Activated CD8-positive, alpha-beta memory T cell treated with anti-CD3 and anti-CD28 coated beads for 36 hours (primary cell): ENCODE measurements around the gene ZBTB4. TPM values are rescaled to one million over a fixed set of nuclear protein-coding genes. Genes with fewer than 3 reads are reported as not detected.

Experiments
- CTCF ChIA-PET: fragments of 350-600 bp; sonication (Branson Sonifier 250); formaldehyde crosslinking; loops from one replicate; lab custom pipeline; 2021; ENCODE audit warnings: antibody characterized with exemption; lab: Charles Lee
- POLR2A ChIA-PET: fragments of 350-600 bp; sonication (Branson Sonifier 250); formaldehyde crosslinking; loops from one replicate; lab custom pipeline; 2021; ENCODE audit warnings: antibody characterized with exemption; lab: Charles Lee
- total RNA-seq, 2 experiments: library from RNA; stranded (reverse); gene quantifications; one replicate each; pipeline ENCODE4 v1.2.3, GENCODE V29; 2021

Gene ZBTB4
- total RNA-seq, 2 experiments from 2014 or later, result 17.6 to 17.7 TPM

GRCh38 chr17:7437950-7438614 is 41.3 kb downstream of the ZBTB4 start:
- CTCF ChIA-PET, result interaction anchor here (0.7 to 2.3 kb wide), 5 partner anchors 38 to 123 kb away, joined by 3 to 11 read pairs (median 6); no protein-coding TSS in a partner anchor

DNA sequence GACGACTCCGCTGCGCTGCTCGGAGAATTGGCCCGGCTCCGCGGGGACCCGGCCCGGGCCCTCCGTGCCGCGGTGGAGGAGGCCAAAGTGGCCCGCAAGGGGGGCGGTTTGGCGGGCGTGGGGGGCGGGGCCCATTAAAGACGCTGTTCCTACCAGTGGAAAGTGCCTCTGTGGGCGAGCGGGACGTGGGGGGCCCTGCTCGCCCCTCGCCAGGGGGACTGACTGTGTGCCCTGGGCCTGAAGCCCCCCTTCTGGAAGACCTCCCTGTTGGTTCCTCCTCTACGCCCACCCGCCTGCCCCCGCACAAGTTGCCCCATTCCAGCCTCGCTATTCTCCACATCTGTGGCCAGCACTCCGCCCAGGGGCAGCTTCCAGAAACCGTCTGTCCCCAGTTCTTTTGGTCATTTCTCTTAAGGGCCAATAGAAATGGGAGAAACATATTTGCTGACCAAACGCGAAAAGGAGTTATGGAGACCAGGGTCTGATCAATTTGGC is 42.0 kb downstream of the ZBTB4 start:
- ChIA-PET POLR2A (interaction anchor here (0.6 to 1.2 kb wide), 5 partner anchors 17 to 252 kb away, joined by 3 to 11 read pairs (median 3); no protein-coding TSS in a partner anchor), CTCF (interaction anchor here (0.6 to 4.4 kb wide), 34 partner anchors 10 to 280 kb away, joined by 3 to 34 read pairs (median 4); partner anchors contain the start of genes ACAP1, DNAH2, MPDU1 and SENP3)

More at GRCh38 chr17:7437950-7438614, 41.3 kb downstream of the ZBTB4 start:
- POLR2A ChIA-PET, result interaction anchor here (0.8 kb wide), 1 partner anchor 35 kb away, joined by 3 read pairs; no protein-coding TSS in a partner anchor

GRCh38 chr17:7436556-7437368 is 42.7 kb downstream of the ZBTB4 start:
- POLR2A ChIA-PET, result interaction anchor here (0.6 to 2.4 kb wide), 12 partner anchors 18 to 253 kb away, joined by 3 to 11 read pairs (median 4); partner anchors contain the start of genes MPDU1, POLR2A, SOX15 and TMEM256

DNA sequence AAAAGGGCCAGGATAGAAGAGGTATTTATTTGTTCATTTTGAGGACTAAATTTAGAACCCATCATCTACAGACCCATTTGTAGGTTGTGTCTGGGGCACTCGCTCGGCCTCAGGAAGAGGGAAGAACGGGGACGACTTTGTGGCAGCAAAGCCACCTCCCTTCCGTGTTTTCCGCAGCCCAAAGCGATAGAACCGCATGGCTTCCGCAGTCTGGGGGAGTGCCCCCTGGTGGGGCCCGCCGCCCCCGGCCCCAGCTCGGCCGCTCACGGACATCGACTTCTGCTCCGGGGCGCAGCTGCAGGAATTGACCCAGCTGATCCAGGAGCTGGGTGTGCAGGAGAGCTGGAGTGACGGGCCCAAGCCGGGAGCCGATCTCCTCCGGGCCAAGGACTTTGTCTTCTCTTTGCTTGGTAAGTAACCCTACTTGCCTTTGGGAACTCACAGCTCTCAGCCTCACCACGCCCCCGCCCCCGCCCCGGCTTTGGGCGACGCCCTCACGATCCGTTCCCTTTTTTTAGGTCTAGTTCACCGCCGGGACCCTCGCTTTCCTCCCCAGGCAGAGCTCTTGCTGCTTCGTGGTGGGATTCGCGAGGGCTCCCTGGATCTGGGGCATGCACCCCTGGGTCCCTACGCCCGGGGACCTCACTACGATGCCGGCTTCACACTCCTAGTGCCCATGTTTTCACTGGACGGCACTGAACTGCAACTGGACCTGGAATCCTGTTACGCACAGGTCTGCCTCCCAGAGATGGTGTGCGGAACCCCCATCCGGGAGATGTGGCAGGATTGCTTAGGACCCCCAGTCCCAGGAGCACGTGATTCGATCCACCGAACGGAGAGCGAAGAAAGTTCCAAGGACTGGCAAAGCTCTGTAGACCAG is 43.5 kb downstream of the ZBTB4 start:
- POLR2A ChIA-PET, result interaction anchor here (1.0 to 2.4 kb wide), 8 partner anchors 32 to 153 kb away, joined by 3 to 10 read pairs (median 4); partner anchors contain the start of genes MPDU1, POLR2A, SOX15 and TMEM256
- CTCF ChIA-PET, result interaction anchor here (1.0 to 4.4 kb wide), 24 partner anchors 10 to 282 kb away, joined by 3 to 34 read pairs (median 5); partner anchors contain the start of genes CHRNB1, DNAH2, MPDU1 and PLSCR3

More at GRCh38 chr17:7436556-7437368, 42.7 kb downstream of the ZBTB4 start:
- CTCF ChIA-PET, result interaction anchor here (0.6 to 4.4 kb wide), 40 partner anchors 9 to 417 kb away, joined by 3 to 34 read pairs (median 4); partner anchors contain the start of genes ACAP1, CHRNB1, DNAH2 and MPDU1

GRCh38 chr17:7432296-7432695 is 47.1 kb downstream of the ZBTB4 start:
- CTCF ChIA-PET, result interaction anchor here (0.8 to 2.3 kb wide), 2 partner anchors 28 to 76 kb away, joined by 9 to 12 read pairs; partner anchors contain the start of genes TMEM256 and TMEM95

DNA sequence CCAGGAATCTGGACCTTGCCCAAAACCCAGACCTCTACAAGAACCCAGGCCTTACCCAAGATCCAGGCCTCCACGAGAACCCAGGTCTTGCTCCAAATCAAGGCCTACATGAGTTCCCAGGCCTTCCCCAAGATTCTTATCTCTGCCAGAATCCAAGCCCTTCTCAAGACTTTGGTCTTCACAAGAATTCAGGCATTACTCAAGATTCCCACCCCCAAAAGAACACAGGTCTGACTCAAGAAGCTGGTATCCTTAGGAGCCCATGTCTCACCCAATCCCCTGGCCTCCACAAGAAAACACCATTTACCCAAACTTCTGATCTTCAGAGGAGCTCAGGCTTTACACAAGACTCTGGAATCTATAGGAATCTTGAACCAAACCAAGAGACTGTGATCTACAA is 48.2 kb downstream of the ZBTB4 start:
- POLR2A ChIA-PET, result no interaction called here
- CTCF ChIA-PET, result interaction anchor here (2.3 kb wide), 1 partner anchor 75 kb away, joined by 12 read pairs; the partner anchor contains the start of gene TMEM95

More at GRCh38 chr17:7432296-7432695, 47.1 kb downstream of the ZBTB4 start:
- POLR2A ChIA-PET, result no interaction called here

DNA sequence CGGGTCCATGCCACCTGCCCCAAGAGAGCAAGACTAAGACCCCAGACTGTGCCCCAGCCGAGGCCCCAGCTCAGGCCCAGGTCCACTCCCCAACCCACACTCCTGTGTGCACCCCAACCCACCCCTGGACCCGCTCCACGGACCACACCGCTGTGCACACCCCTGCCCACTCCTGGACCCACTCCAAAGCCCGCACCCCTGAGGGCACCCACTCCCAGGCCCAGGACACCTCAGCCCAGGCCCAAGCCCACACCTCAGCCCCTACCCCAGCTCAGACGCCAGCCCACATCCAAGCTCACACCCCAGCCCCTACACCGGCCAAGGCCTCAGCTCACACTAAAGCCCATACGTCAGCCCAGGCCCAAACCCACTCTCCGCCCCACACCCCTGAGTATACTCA is 49.7 kb downstream of the ZBTB4 start:
- ChIA-PET CTCF (no interaction called here), POLR2A (interaction anchor here (0.5 kb wide), 1 partner anchor 109 kb away, joined by 3 read pairs; no protein-coding TSS in a partner anchor)

DNA sequence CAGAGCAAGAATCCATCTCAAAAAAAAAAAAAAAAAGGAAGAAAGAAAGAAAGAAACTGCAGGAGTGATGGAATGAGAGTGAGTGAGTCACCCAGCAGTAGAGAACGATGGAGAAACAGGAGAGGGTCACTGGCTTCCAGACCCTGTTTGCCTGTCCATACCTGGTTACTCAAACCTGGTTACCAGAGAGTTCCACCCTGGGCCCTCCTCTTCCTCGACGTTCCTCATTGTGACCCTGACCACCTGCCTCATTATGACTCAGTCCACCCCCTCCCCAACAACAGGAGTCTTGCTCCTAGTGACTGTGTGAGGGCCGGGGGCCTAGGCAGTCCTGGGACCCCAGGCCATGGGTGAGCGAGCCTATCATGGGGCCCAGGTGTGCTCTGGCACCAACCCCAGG is 50.9 kb downstream of the ZBTB4 start, which contains the start of gene SPEM3:
Gene SPEM3, plus strand, starts transcription at position 301 of the 400 bp plus-strand sequence. Its CDS starts 46 bp downstream, at position 347.
- ChIA-PET POLR2A (no interaction called here), CTCF (interaction anchor here (0.8 kb wide), 1 partner anchor 132 kb away, joined by 4 read pairs; no protein-coding TSS in a partner anchor)

GRCh38 chr17:7427549-7427948 is 51.9 kb downstream of the ZBTB4 start:
- POLR2A ChIA-PET, result no interaction called here

DNA sequence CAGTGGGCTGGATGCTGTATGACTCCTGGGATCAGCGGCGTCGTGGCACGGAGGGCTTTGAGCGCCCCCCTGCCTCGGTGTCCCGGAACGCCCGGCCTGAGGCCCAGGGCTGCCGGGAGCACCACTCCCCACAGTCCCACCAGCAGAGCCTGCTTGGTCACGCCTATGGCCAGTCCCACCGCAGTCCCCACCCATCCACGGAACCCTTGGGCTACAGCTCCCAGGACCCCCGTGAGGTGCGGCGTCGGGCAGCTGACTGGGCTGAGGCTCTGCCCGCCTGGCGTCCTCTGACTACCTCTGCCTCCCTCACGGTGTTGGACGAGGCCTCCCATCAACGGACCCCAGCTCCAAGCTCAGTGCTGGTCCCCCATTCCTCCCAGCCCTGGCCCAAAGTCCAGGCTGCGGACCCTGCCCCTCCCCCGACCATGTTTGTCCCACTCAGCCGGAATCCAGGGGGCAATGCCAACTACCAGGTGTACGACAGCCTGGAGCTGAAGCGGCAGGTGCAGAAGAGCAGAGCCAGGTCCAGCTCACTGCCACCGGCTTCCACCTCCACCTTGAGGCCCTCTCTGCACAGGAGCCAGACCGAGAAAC is 52.4 kb downstream of the ZBTB4 start:
- CTCF ChIA-PET, result interaction anchor here (1.1 kb wide), 1 partner anchor 71 kb away, joined by 3 read pairs; no protein-coding TSS in a partner anchor
- POLR2A ChIA-PET, result no interaction called here

More at GRCh38 chr17:7427549-7427948, 51.9 kb downstream of the ZBTB4 start:
- CTCF ChIA-PET, result interaction anchor here (1.1 kb wide), 1 partner anchor 71 kb away, joined by 3 read pairs; no protein-coding TSS in a partner anchor

GRCh38 chr17:7426203-7426863 is 53.1 kb downstream of the ZBTB4 start:
- ChIA-PET POLR2A (no interaction called here), CTCF (interaction anchor here (0.6 to 1.4 kb wide), 2 partner anchors 10 to 270 kb away, joined by 4 to 7 read pairs; no protein-coding TSS in a partner anchor)

GRCh38 chr17:7425756-7426155 is 53.7 kb downstream of the ZBTB4 start:
- CTCF ChIA-PET, result interaction anchor here (1.4 kb wide), 1 partner anchor 11 kb away, joined by 7 read pairs; no protein-coding TSS in a partner anchor
- POLR2A ChIA-PET, result interaction anchor here (0.5 to 0.6 kb wide), 2 partner anchors 13 to 25 kb away, joined by 3 to 7 read pairs; no protein-coding TSS in a partner anchor

GRCh38 chr17:7425316-7425715 is 54.1 kb downstream of the ZBTB4 start, which contains the start of gene SPEM2:
Gene SPEM2 (plus strand): TSS chr17:7425616. CDS start chr17:7425689, 73 bp downstream.
- POLR2A ChIA-PET, result interaction anchor here (0.5 to 0.6 kb wide), 2 partner anchors 13 to 25 kb away, joined by 3 to 7 read pairs; no protein-coding TSS in a partner anchor

DNA sequence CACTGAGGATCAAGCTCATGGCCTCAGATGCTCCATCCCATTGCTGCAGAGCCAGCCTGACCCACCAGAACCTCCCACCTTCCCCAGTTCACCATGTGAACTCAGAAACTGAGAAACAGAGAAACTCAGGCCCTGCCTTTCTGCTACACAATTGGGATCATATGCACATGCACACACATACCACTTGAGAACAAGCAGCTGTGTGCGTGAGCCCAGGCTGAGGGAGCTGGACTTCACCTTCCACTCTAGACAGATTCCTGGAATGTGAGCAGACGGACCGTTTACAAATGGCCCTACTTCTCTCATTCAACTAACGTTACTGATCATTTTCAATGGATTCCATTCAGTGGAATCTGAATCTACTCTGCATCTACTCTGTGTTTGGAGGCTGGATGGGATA is 55.8 kb downstream of the ZBTB4 start:
- ChIA-PET CTCF (interaction anchor here (0.8 to 0.9 kb wide), 2 partner anchors 13 to 87 kb away, joined by 3 to 4 read pairs; partner anchors contain the start of gene ACAP1), POLR2A (no interaction called here)

More at GRCh38 chr17:7425316-7425715, 54.1 kb downstream of the ZBTB4 start, which contains the start of gene SPEM2:
- CTCF ChIA-PET, result interaction anchor here (1.4 kb wide), 1 partner anchor 11 kb away, joined by 7 read pairs; no protein-coding TSS in a partner anchor

DNA sequence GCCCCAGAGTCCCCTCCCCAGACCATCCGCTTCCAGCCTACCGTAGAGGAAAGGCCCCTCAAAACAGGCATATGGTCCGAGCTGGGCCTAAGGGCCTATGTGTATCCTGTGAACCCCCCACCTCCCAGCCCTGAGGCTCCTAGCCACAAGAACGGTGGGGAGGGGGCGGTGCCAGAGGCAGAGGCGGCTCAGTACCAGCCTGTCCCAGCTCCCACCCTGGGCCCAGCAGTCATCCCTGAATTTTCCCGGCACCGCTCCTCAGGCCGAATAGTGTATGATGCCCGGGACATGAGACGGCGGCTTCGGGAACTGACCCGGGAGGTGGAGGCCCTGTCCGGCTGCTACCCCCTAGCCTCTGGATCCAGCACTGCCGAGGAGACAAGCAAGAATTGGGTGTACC is 58.2 kb downstream of the ZBTB4 start:
- ChIA-PET POLR2A (no interaction called here), CTCF (no interaction called here)
